Measurements from ENCODE around the gene GULP1. TPM values are rescaled to one million over a fixed set of nuclear protein-coding genes. Genes with fewer than 3 reads are reported as not detected.

Gene GULP1
- polyA plus RNA-seq, 1 donor = 19.5 TPM

DNA sequence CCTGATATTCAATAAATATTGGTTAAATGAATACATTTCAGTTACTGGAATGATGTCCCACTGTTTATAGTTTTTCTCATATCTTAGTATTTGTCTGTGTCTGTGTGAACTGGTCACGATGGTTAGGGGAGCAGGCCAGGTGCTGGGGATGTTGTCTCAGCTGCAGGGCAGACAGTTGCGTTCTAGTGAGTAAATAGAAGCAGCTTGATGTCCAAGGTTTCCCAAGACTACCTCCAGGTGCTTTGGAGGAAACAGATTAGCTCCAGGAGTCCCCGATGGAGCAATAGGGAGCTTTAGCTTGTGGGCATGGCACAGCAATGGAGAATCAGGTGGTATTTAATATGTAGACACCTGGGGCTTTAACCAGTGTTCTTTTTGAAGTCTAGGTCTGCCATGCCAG, 75.5 kb downstream of the GULP1 start:
- no peak for DNase-seq (ENCODE audit: low read depth)

DNA sequence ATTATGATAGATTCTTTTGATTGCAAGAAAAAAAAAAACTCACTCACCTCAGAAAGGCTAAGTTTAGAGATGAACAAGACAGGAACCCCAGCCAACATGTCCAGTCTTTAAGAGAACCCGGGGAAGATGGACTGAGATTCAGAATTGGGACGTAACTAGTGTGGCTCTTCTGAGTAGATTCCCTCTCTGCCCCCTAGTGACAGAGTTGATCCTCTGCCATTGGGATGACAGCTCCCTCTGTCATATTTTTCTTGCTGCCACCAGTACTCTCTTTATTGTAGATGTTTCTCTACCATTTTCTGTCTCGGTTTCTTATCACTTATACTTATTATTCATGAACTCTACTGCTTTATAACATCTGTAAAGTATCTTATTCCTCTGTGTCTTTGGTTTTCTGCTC, 77.7 kb downstream of the GULP1 start:
- DNase-seq (ENCODE audit: low read depth) = no peak

DNA sequence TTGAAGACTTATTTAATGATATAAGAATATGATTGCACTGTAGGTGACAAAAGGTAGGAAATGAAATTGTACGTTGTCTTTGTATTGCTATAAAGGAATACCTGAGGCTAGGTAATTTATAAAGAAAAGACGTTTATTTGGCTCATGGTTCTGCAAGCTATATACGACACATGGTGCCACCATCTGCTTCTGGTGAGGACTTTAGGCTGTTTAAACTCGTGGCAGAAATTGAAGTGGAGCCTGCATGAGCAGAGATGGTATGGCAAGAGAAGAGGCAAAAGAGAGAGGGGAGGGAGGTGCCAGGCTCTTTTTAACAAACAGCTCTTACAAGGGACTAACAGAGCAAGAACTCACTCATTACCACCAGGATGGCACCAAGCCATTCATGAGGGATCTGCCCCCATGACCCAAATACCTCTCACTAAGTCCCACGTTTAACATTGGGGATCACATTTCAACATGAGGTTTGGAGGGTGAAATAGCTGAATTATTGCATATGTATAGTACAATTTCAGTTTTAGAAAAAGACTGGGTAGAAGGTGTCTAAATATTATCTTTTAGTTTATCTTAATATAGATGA, 86.8 kb downstream of the GULP1 start:
- DNase-seq (ENCODE audit: low read depth) = no peak

DNA sequence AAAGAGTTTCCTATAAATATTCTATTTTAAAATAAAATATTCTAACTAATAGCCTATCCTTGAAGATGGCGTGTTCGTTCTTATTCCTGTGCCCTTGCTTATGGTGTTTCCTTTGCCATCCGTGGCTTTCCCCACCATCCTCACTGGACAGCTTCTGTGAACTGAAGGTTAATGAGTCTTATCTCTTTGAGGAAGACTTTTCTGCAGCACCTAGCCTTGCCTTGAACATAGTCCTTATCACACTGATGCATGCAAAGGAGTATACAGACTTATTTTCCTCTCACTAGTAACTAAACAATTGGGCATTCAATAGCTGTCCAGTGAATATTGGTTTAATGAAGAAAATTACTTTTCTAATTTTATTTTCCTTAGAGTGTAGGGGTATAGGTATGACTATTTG, 88.1 kb downstream of the GULP1 start:
- DNase-seq (ENCODE audit: low read depth) = no peak

DNA sequence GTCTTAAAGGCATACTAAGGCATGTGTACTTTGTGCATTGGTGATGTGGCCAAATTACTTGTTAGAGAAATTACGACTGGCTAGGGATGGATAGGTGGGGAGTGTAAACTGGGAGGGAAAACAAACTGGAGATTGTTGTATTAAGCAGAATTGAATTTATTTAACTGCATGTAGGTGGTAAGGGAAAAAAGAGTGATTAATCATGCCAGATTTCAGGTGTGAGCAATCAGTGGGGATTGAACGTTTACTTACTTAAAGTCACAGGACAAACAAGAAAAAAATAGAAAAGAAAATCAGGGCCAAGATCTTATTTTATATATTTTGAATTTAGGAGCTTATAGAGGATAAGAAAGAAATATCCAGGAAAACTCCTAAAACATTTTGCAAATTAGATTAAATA, 88.6 kb downstream of the GULP1 start:
- no peak for DNase-seq (ENCODE audit: low read depth)

DNA sequence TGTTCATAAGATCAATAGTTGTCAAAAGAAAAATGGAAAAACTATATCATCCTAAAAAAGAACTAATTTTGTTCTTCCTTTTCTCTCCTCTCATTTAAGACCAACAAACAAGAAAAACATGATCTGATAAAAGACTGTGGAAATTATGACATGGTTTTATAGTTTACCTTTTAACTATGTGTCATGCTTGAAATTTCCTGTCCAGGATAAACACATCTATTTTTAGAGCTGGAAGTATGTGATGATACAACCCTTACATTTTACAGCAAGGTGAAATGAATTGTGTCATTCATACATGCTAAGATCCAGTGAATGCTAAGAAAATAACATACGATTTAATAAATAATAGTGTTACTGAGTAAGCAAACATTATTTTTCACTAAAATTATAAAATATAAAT, 89.9 kb downstream of the GULP1 start:
- DNase-seq (ENCODE audit: low read depth) = no peak

DNA sequence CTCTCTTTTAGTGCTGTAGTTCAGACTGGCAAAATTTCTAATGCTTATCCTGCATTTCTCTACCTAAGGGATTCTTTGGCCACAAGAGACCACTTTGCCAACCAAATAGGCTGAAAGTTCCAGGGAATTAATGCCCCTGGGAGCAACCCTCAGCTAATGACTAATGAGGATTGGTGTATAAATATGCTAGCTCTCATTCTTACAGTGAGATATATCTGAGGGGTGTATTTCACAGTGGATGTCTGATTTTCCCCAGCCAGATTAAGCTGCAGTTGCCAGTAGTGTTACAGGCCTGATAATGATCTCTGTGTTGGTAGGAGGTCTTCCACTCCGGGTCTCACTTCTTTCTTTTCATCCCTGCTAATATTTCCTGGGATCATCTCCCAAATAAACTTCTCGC, 90.4 kb downstream of the GULP1 start:
- DNase-seq (ENCODE audit: low read depth) = no peak

DNA sequence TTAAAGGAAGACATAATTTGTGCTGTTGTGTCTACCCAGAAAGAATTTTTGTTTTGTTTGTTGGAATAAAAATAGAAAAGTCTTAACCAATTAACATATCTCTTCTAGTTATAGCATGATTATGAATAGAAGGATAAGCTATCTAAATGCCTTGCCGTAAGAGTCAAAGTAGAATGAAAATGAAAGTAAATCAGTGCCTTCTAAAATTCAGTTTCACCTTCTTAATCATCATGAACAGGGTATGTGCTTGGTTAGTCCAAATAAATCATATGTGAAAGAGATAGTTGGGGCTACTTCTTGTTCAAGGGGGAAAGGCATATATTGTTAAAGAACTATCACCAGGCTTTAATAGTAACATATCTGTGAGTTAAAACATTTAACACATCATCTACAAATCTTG, 91.5 kb downstream of the GULP1 start:
- no peak for DNase-seq (ENCODE audit: low read depth)

DNA sequence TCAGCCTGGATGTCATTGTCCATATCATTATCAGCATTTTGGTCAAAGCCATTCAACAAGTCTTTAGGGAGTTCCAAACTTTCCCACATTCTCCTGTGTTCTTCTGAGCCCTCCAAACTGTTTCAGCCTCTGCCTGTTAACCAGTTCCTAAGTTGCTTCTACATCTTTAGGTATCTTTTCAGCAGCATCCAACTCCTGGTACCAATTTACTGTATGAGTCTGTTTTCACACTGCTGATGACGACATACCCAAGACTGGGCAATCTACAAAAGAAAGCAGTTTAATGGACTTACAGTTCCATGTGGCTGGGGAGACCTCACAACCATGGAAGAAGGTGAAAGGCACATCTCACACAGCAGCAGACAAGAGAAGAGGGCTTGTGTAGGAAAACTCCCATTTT, 94.2 kb downstream of the GULP1 start:
- no peak for DNase-seq (ENCODE audit: low read depth)

DNA sequence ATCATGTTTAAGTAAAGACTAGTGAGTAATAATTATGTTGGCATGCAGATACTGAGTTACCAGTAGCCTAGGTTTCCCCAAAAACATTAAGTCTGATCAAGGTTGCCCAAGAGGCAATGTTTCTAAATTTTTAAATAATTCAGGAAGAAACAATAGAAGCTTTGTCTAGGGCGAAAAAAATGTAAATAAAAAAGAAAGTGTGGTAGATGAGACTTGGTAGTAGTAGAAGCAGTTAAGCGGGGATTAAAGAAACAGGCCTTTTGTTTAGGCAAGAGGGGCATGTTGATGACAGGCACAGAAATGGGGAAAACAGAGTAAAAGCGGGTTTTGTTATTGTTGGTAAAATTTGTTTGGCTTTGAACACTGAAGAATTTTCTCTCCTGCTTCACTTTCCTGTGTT, 97.2 kb downstream of the GULP1 start:
- DNase-seq (ENCODE audit: low read depth) = no peak

DNA sequence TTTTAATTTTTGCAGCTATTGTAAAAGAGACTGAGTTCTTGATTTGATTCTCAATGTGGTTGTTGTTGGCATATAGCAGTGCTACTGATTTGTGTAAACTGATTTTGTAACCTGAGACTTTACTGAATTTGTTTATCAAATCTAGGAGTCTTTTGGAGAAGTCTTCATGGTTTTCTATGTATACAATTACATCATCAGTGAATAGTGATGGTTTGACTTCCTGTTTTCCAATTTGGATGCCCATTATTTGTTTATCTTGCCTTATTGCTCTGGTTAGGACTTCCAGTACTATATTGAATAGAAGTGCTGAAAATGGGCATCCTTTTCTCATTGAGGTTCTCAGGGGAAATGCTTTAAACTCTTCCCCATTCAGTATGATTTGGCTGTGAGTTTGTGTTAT, 99.7 kb downstream of the GULP1 start:
- no peak for DNase-seq (ENCODE audit: low read depth)

DNA sequence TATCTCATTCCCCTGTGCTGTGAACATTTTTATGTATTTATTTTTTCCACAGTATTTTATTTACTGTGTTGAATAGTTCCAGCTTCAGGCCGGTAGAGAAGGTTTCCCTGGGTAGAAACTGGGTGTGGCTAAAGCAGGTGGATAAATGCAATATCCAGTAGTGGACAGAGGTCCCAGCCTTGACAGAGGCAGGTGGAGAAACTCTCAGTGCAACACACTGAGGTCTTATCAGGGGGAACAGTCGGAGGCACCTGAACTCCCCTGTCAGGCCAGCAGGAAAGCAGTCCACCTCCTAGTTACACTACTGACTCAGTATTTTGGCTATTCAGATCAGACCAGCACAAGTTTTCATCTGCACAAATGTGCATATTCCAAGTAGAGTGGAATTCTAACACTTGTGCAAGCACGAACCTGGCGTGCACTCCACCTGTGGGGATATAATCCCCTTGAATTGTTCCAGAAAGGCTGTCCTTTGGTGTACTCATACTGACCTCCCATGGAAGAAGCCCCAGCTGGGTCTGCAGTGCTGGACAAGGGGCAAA, 103.3 kb downstream of the GULP1 start:
- DNase-seq (ENCODE audit: low read depth) = no peak

DNA sequence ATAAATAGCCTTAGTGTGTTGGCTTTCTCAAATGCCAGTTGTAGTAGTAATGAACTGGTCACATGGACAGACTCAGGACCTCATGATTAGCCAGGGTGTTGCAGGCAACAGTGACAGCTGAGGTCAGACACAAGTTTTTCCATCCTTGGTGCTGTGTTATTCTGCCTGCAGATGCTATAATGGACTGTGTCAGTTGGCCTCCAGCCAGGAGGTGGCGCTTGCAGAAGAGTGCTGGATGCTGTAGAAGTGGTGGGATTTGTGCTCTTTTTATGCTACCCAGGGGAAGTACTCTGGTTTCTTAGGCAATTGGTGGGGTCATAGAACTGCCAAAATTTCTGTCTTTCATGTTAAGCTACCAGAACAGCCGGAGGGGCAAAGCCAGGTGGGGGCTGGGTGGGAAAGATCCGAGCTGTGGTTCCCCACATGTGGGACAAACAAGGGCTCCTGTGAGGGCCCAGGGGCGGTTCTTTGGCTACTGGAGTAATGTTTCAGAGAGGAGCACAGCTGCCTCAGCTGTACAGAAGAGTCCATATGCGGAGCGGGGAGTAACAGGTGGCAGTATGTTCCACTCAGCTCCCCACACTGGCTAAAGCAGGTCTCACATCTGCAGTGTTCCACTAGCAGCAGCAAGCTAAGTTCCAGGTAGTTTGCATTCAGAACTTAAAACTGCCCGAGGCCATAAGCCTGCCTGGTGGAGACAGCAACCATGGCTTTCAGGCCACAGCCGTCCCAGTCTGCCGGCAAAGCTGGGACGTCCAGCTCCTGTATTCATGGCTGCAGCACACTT, 104.4 kb downstream of the GULP1 start:
- no peak for DNase-seq (ENCODE audit: low read depth)

DNA sequence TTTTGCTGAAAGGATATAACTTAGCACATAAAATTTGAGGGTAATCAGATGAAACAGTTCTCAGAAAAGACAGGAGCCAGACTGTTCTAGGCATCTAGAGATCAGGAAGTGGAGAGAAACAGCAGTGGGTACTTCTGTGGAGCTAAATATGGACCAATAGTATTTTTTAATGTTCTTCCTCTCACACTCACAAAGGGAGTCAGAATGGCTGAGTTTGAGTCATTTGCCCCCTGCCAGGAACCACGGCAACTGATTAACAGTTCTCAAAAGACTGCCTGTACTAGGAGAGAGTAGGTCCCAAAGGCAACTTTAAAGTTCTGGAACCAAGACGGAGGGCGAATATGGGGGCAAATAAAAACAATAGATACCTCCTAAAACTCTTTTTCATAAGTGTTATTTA, 107.5 kb downstream of the GULP1 start:
- no peak for DNase-seq (ENCODE audit: low read depth)

DNA sequence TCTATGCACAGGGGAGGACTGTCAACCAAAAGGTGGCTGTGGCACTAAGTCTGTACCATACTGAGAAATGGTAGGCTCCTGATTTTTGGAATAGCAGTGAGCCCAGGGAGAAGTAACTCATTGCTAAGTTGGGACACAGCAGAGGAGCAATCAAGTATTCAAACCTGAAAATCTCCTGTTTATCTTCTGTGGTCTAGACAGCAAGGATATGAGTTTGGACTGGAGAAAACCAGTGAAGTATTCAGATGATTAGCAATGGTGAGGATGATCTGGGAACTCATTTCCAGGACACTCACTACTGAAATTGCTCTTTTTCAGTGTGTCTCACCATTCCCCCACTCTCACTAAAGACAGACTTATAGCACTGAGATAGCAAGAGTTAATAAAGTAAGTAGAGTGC, 112.0 kb downstream of the GULP1 start:
- DNase-seq (ENCODE audit: low read depth) = no peak

DNA sequence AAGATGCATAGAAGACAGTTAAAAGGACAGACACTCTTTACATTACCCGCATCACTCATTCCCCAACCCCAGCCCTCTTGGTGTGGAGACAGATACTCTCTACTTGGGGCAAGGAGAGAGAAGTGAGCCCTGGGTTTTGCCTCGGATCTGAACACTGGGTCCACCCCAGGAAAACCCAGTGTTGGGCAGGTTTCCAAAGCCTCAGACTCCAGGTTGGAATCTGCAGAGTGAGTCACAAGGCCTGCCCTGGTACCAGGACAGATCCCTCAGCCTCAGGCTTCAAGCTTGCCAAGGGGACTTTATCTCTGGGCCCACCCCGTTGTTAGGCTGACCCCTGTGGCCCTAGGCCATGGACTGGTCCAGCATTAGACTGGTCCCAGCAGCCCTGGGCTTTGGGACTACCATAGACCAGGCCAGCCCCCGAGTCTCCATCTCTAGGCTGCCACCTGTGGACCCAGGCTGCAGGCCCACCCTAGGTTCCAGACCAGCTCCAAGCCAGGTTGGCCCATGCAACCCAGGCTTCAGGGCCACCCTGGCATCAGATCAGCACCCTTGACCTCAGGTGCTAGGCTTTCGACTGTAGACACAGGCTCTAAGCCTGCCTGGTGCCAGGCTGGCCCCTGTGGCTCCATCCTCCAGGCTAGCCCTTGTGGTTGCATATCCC, 112.8 kb downstream of the GULP1 start:
- DNase-seq (ENCODE audit: low read depth) = no peak

DNA sequence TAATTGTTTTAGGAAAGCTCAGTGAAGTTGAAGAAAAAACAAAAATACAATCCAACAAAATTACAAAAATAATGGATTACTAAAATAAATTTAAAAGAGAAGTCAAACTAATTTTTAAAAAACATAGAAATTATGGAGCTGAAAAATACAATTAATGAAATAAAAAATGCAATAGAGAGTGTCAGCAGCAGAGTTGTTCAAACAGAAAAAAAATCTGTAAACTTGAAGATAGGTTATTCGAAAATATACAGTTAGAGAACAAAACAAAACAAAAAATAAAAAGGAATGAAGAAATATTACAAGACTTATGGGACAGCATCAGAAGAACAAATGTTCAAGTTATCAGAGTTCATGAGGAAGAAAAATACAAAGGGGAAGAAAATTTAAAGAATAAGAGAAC, 114.7 kb downstream of the GULP1 start:
- no peak for DNase-seq (ENCODE audit: low read depth)

DNA sequence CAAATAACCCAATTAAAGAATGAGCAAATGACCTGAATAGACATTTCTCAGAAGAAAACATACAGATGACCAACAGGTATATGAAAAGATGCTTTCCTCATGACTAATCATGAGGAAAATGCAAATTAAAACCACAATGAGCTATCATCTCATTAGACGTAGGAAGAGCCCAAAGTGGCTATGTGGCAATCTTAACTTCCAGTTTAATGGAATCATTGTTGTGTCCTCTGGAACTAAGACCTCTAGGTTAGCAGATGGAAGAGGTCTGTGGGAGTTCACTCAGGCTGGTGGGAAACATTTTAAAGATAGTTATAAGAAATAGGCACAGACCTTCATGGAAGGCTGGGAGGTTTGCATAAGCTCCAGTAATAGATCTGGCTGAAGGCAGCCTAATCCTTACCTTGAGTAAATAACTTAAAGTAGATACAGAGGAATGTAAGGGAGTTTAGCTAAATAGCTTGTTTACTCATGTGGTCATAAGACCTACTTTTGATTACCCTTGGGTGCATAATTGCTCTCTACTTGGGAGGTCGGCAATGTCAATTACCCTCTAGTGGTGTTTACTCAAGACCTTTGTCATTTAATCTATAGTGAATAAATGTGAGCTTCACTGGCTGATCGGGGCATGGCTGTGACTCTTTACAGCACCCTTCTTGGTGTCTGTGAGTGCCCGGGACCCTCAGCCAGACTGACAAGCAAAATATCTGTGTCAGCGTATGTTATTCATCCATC, 119.0 kb downstream of the GULP1 start:
- DNase-seq (ENCODE audit: low read depth) = no peak

DNA sequence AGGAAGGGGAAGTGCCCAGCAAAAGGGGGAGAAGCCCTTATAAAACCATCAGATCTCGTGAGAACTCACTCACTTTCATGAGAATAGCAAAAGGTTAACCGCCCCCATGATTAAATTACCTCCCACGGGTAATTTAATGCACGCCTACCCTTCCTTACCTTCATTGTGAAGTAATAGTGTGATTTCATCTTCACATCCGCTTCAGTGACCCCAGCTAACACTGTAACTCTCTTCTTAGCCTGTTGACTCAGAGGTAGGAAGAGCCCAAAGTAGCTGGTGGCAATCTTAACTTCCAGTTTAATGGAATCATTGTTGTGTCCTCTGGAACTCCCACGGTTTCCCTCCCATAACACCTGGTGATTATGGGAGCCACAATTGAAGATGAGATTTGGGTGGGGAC, 120.5 kb downstream of the GULP1 start:
- DNase-seq (ENCODE audit: low read depth) = no peak

DNA sequence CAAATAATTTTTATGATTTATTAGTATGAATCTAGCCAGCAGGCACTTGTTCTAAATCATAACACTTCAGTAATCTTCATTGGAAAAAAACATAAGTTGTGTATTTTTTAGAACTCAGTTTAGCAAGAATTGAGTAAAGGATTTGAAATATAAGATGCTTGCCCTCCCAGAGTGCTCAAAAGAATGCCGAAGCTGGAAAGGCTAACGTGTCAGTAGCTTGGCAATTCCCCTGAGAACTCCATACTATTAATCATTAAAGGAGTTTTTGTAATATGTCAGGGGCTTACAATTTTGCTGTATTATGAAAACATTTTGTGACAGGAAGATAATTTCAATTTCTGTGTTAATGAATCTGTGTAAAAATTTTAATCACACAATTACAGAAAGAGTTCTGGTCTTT, 122.7 kb downstream of the GULP1 start:
- DNase-seq (ENCODE audit: low read depth) = no peak

DNA sequence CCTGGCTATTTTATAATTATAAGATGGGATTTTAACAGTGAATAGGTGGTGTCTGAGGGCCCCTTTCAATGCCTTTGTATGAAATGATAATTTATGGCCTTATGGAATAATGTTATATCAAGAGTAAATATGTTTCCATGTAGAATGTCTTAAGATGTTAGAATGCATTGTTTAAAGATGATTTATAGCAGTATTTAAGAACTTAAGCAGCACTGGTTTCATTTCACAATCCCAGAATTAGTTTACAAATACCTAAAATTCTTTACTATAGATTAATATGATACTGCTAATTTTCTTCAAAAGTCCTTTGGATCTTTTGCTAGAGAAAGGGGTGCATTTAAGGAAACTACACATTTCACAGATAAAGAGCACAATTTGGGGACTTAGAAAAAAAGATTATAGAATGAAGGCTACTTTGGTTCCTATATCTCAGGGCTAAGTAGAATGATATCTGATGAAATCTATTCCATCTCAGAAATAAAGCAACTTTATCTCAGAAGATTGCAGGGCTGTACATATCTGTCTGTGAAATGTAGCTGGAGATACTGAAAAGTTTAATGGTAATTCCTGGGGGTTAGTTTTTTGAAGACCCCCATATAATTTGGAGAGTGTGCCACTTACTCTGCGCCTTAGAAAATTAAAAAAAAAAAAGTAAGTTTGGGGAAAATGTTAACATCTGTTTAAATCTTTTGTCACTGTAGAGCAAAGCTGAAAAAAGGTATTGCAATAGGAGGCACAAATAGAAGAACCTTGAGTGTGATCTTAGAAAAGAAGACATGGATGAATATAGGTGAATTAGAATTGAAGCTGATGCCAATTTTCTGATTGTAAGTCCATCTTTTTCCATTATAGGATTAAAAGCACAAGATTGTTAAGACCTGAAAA, 123.4 kb downstream of the GULP1 start:
- no peak for DNase-seq (ENCODE audit: low read depth)
